ENCODE measurements around the gene CLIC1. TPM values are rescaled to one million over a fixed set of nuclear protein-coding genes. Genes with fewer than 3 reads are reported as not detected.

CLIC1 gene
- polyA plus RNA-seq, 1 donor (not counting 4 experiments of a cell fraction or from before 2014, with no cell fraction given) = 832 TPM

DNA sequence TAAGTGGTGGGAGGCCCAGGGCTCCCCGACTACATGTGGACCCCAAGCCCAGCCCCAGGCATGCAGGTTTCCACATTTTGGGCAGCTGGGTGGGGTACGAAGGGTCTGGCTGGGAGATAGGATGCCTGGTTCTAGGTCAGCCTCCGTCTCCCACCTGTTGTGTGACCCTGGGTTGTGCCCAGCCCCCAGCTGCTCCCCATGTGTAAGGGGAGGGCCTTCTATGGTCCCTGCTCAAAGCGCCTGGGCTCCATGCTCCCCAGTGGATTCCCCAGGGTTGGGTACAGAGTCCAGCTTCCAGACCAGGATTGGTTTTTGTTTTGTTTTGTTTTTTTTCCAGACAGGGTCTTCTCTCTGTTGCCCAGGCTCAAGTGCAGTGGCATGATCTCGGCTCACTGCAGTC lies 41.9 kb upstream of the CLIC1 start:
- TF ChIP-seq EZH2 (IDR thresholded peaks at IDR 0.05; ENCODE audit: low read length) = no peak
- TF ChIP-seq, protein P1, sequence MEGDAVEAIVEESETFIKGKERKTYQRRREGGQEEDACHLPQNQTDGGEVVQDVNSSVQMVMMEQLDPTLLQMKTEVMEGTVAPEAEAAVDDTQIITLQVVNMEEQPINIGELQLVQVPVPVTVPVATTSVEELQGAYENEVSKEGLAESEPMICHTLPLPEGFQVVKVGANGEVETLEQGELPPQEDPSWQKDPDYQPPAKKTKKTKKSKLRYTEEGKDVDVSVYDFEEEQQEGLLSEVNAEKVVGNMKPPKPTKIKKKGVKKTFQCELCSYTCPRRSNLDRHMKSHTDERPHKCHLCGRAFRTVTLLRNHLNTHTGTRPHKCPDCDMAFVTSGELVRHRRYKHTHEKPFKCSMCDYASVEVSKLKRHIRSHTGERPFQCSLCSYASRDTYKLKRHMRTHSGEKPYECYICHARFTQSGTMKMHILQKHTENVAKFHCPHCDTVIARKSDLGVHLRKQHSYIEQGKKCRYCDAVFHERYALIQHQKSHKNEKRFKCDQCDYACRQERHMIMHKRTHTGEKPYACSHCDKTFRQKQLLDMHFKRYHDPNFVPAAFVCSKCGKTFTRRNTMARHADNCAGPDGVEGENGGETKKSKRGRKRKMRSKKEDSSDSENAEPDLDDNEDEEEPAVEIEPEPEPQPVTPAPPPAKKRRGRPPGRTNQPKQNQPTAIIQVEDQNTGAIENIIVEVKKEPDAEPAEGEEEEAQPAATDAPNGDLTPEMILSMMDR (optimal IDR thresholded peaks at IDR 0.05 in 1 of 3, IDR thresholded peaks at IDR 0.05 in 1 of 3, conservative IDR thresholded peaks at IDR 0.05 in 1 of 3; ENCODE audit: extremely low read depth in 1 of 3, insufficient read depth in 2 of 3, low read length in 3 of 3) = no peak
- Histone ChIP-seq H3K9me3 (ENCODE audit: control insufficient read depth, low read depth, low read length) (no peaks in the 10 kb centered on the region), H3K4me3 (ENCODE audit: control insufficient read depth in 2 of 3, extremely low read depth in 1 of 3, insufficient read depth in 2 of 3, low read depth in 1 of 3, low read length in 3 of 3) (no peak overlapping the region), H3K4me2 (ENCODE audit: control insufficient read depth, extremely low read depth, insufficient read depth, low read depth, low read length) (no peak overlapping the region), H3K79me2 (ENCODE audit: control insufficient read depth, insufficient read depth, low read length) (no peaks in the 10 kb centered on the region), H3K9me1 (ENCODE audit: control insufficient read depth, extremely low read depth, insufficient read depth, low read length) (no peaks in the 10 kb centered on the region), H3K4me1 (ENCODE audit: control insufficient read depth, extremely low read depth, insufficient read depth, low read length) (peaks cover 22% of the 10 kb centered on the region), H3K36me3 (ENCODE audit: control insufficient read depth in 2 of 2, extremely low read depth in 1 of 2, insufficient read depth in 2 of 2, low read length in 2 of 2) (peaks cover 17 to 34% of the 10 kb centered on the region in 2 experiments), H3K27me3 (ENCODE audit: control insufficient read depth, extremely low read depth, insufficient read depth, low read length) (no peaks in the 10 kb centered on the region), H3K9ac (ENCODE audit: control insufficient read depth, extremely low read depth, insufficient read depth, low read length) (no peak overlapping the region), H4K20me1 (ENCODE audit: control insufficient read depth, extremely low read depth, insufficient read depth, low read length) (no peaks in the 10 kb centered on the region), H2AFZ (ENCODE audit: control insufficient read depth, low read length) (no peak overlapping the region), H3K27ac (ENCODE audit: control insufficient read depth, insufficient read depth, low read length) (no peak overlapping the region)
- no peak for DNase-seq (ENCODE audit: low read depth, low spot score)
- dilution Hi-C loops (cut with MboI; ENCODE audit: extremely low pct_ligation_motif_present, low sequenced_read_pairs) = no loop called here
- FAIRE-seq = no peak

DNA sequence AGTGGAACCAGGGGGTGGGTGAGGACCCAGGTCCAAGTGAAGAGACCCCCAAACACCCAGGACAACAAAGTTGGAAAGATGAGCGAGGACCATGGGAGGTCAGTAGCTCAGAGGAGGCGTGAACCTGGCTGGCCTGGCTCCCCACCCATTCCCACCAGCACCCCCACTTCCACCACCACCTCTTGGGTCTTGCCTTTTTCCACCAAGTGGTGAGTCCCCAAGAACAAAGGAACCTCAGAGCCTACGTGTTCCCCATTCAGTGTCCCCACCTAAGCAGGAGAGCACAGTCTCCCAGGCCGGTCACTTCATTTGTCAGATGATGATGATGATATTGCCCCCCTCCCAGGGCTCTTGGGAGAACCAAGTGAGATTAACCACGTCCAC lies 41.3 kb upstream of the CLIC1 start:
- FAIRE-seq = no peak

More for the DNA sequence above, 41.3 kb upstream of the CLIC1 start:
- H3K4me2 ChIP-seq (ENCODE audit: control insufficient read depth, extremely low read depth, insufficient read depth, low read depth, low read length) = no peak overlapping the region
- H3K27me3 ChIP-seq (ENCODE audit: control insufficient read depth, extremely low read depth, insufficient read depth, low read length) = no peaks in the 10 kb centered on the region
- H3K36me3 ChIP-seq (ENCODE audit: control insufficient read depth in 2 of 2, extremely low read depth in 1 of 2, insufficient read depth in 2 of 2, low read length in 2 of 2) = peaks cover 17 to 32% of the 10 kb centered on the region in 2 experiments
- no peak overlapping the region for H3K9ac ChIP-seq (ENCODE audit: control insufficient read depth, extremely low read depth, insufficient read depth, low read length)
- no peaks in the 10 kb centered on the region for H3K79me2 ChIP-seq (ENCODE audit: control insufficient read depth, insufficient read depth, low read length)
- no peak overlapping the region for H2AFZ ChIP-seq (ENCODE audit: control insufficient read depth, low read length)
- no peaks in the 10 kb centered on the region for H4K20me1 ChIP-seq (ENCODE audit: control insufficient read depth, extremely low read depth, insufficient read depth, low read length)
- dilution Hi-C loops (cut with MboI; ENCODE audit: extremely low pct_ligation_motif_present, low sequenced_read_pairs) = no loop called here
- no peaks in the 10 kb centered on the region for H3K9me1 ChIP-seq (ENCODE audit: control insufficient read depth, extremely low read depth, insufficient read depth, low read length)
- H3K4me3 ChIP-seq (ENCODE audit: control insufficient read depth in 2 of 3, extremely low read depth in 1 of 3, insufficient read depth in 2 of 3, low read depth in 1 of 3, low read length in 3 of 3) = no peak overlapping the region
- H3K4me1 ChIP-seq (ENCODE audit: control insufficient read depth, extremely low read depth, insufficient read depth, low read length) = peaks cover 22% of the 10 kb centered on the region
- no peak for DNase-seq (ENCODE audit: low read depth, low spot score)
- H3K27ac ChIP-seq (ENCODE audit: control insufficient read depth, insufficient read depth, low read length) = peak overlapping the region; percentile 46
- TF ChIP-seq, protein P1 (optimal IDR thresholded peaks at IDR 0.05 in 1 of 3, IDR thresholded peaks at IDR 0.05 in 1 of 3, conservative IDR thresholded peaks at IDR 0.05 in 1 of 3; ENCODE audit: extremely low read depth in 1 of 3, insufficient read depth in 2 of 3, low read length in 3 of 3) = no peak
- TF ChIP-seq EZH2 (IDR thresholded peaks at IDR 0.05; ENCODE audit: low read length) = no peak
- H3K9me3 ChIP-seq (ENCODE audit: control insufficient read depth, low read depth, low read length) = no peaks in the 10 kb centered on the region

Measured in keratinocyte (primary cell).